ENCODE data around the gene ELP5.

DNA sequence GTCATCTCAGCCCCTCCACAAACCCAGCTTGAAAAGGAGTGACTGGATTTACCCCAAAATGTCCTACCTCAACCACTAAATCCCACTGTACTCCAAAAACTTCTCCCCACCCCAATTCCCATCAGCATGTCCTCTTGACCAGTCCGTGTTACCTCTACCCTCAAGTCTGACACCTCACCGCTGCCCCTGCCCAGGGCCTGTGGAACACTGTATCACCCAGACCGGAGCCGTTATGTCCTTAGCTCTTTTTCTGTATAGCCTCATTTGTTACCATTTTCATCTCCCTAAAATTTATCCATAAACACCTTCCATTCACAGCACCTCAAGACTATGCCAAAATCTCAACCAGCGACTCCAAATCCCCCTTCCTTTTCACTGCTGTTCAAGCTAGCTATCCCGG lies 15.2 kb upstream of the ELP5 start:
- TF ChIP-seq CTCF (IDR thresholded peaks at IDR 0.05) (no peak), EP300 (IDR thresholded peaks at IDR 0.05) (no peak), POLR2A (IDR thresholded peaks at IDR 0.05; ENCODE audit: low read depth) (no peak)

All from esophagus muscularis mucosa (tissue), 4 donors.